Measurements from ENCODE around the gene HSPBP1. TPM values are rescaled to one million over a fixed set of nuclear protein-coding genes. Genes with fewer than 3 reads are reported as not detected.
A peak's percentile ranks its signal among the peaks of the same experiment; 100 is the strongest.

Gene HSPBP1
- total and polyA plus RNA-seq, 9 of the 15 experiments (the other 6 are each of a cell fraction or from before 2014, with no cell fraction given) = 0.83 to 81.3 (median 21.8) TPM

GRCh38 chr19:55216461-55217198 lies 63.3 kb downstream of the HSPBP1 start (continued):
- TF ChIP-seq TSHZ1 (CRISPR knock-in tag; IDR thresholded peaks at IDR 0.05) (no peak), ATF4 (CRISPR knock-in tag; IDR thresholded peaks at IDR 0.05) (no peak), HDAC6 (IDR thresholded peaks at IDR 0.05; ENCODE audit: low read depth, low read length) (no peak), STAT5B (CRISPR knock-in tag; IDR thresholded peaks at IDR 0.05) (no peak), RHOXF2B (CRISPR knock-in tag; conservative IDR thresholded peaks at IDR 0.05) (0 out of 2 replicates have a peak, but pooled peaks have one; percentile 3), KAT8 (IDR thresholded peaks at IDR 0.05; ENCODE audit: low read depth) (no peak), HMGXB4 (CRISPR knock-in tag; IDR thresholded peaks at IDR 0.05) (peak; percentile 94; the same call in 1 of the 2 replicates), GATA2 (CRISPR knock-in tag; IDR thresholded peaks at IDR 0.05) (peak; percentile 93), NFXL1 (CRISPR knock-in tag; IDR thresholded peaks at IDR 0.05) (no peak), TCF7 (IDR thresholded peaks at IDR 0.05; ENCODE audit: borderline replicate concordance) (no peak; the same call in 1 of the 2 replicates), ETV1 (tag; conservative IDR thresholded peaks at IDR 0.05; ENCODE audit: low read depth) (peak; percentile 99), HNRNPUL1 (IDR thresholded peaks at IDR 0.05; ENCODE audit: low read length) (no peak), POLR2B (IDR thresholded peaks at IDR 0.05; ENCODE audit: low read depth, partially characterized antibody) (peak; percentile 77), CBFB (CRISPR knock-in tag; IDR thresholded peaks at IDR 0.05) (peak; percentile 96)
- TF ChIP-seq, protein P1, sequence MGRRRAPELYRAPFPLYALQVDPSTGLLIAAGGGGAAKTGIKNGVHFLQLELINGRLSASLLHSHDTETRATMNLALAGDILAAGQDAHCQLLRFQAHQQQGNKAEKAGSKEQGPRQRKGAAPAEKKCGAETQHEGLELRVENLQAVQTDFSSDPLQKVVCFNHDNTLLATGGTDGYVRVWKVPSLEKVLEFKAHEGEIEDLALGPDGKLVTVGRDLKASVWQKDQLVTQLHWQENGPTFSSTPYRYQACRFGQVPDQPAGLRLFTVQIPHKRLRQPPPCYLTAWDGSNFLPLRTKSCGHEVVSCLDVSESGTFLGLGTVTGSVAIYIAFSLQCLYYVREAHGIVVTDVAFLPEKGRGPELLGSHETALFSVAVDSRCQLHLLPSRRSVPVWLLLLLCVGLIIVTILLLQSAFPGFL (CRISPR knock-in tag; IDR thresholded peaks at IDR 0.05) = no peak
